Mesothelial cell of epicardium (in vitro differentiated cells): Measurements from ENCODE around the gene ANKRD13D. TPM values are rescaled to one million over a fixed set of nuclear protein-coding genes. Genes with fewer than 3 reads are reported as not detected.

Experiments
- DNase-seq, 2 experiments: peaks; one replicate each; pipeline ENCODE4 v3.0.0; 2021; ENCODE audit warnings: low spot score in 2 of 2; ENCODE audit not compliant: unreplicated experiment in 2 of 2
- H3K27ac Mint-ChIP-seq: 2 replicates; pipeline ENCODE4 v1.8.0; 2021; ENCODE audit warnings: mixed read lengths
- H3K27me3 Mint-ChIP-seq: 2 replicates; pipeline ENCODE4 v1.8.0; 2021; ENCODE audit warnings: low read depth, mixed read lengths
- H3K36me3 Mint-ChIP-seq: 2 replicates; pipeline ENCODE4 v1.8.0; 2021; ENCODE audit warnings: mixed read lengths
- H3K4me1 Mint-ChIP-seq: 2 replicates; pipeline ENCODE4 v1.8.0; 2021; ENCODE audit warnings: mixed read lengths
- H3K4me3 Mint-ChIP-seq: 2 replicates; pipeline ENCODE4 v1.8.0; 2021; ENCODE audit warnings: mild to moderate bottlenecking, moderate library complexity, mixed read lengths
- H3K9me3 Mint-ChIP-seq: 2 replicates; pipeline ENCODE4 v1.8.0; 2021; ENCODE audit warnings: mixed read lengths
- CTCF ChIP-seq: fragments of 200-600 bp; sonication (generic); IDR thresholded peaks from one replicate; pipeline ENCODE4 v1.5.0; 2021; ENCODE audit warnings: antibody characterized with exemption; ENCODE audit not compliant: unreplicated experiment
- total RNA-seq: library from RNA; stranded (reverse); gene quantifications from 3 replicates; pipeline ENCODE4 v1.2.1, GENCODE V29; 2021

The ANKRD13D gene
- total RNA-seq, 1 donor from 2014 or later: 76.5 TPM

- no peaks in the 10 kb centered on the region for H3K4me1 Mint-ChIP-seq
- no peaks in the 10 kb centered on the region for H3K27me3 Mint-ChIP-seq
- H3K4me3 Mint-ChIP-seq: no peak overlapping the region
- no peak overlapping the region for H3K27ac Mint-ChIP-seq
- no peak for TF ChIP-seq CTCF
- H3K9me3 Mint-ChIP-seq: no peaks in the 10 kb centered on the region
- peaks cover 8% of the 10 kb centered on the region for H3K36me3 Mint-ChIP-seq
- no peak for DNase-seq
These were observed 7.5 kb upstream of the ANKRD13D start for GRCh38 chr11:67281552-67282150.

- H3K27me3 Mint-ChIP-seq: no peaks in the 10 kb centered on the region
- no peak for TF ChIP-seq CTCF
- H3K36me3 Mint-ChIP-seq: peaks cover 8% of the 10 kb centered on the region
- H3K4me1 Mint-ChIP-seq: peaks cover 3% of the 10 kb centered on the region
- no peak for DNase-seq
- H3K9me3 Mint-ChIP-seq: no peaks in the 10 kb centered on the region
- no peak overlapping the region for H3K27ac Mint-ChIP-seq
- no peak overlapping the region for H3K4me3 Mint-ChIP-seq
These were observed 6.8 kb upstream of the ANKRD13D start for GRCh38 chr11:67282155-67282875.

- DNase-seq: no peak
- no peaks in the 10 kb centered on the region for H3K27me3 Mint-ChIP-seq
- no peak for TF ChIP-seq CTCF
- H3K9me3 Mint-ChIP-seq: no peaks in the 10 kb centered on the region
- no peak overlapping the region for H3K4me3 Mint-ChIP-seq
- H3K4me1 Mint-ChIP-seq: peaks cover 9% of the 10 kb centered on the region
- peaks cover 8% of the 10 kb centered on the region for H3K36me3 Mint-ChIP-seq
- no peak overlapping the region for H3K27ac Mint-ChIP-seq
These were observed 6.2 kb upstream of the ANKRD13D start for GRCh38 chr11:67282876-67283371.

GRCh38 chr11:67283481-67283963 lies 5.6 kb upstream of the ANKRD13D start:
- Mint-ChIP-seq H3K36me3 (peaks cover 8% of the 10 kb centered on the region), H3K9me3 (no peaks in the 10 kb centered on the region)
- no peak for TF ChIP-seq CTCF

GRCh38 chr11:67284811-67285540 lies 4.1 kb upstream of the ANKRD13D start:
- no peaks in the 10 kb centered on the region for H3K27me3 Mint-ChIP-seq
- H3K4me1 Mint-ChIP-seq: peaks cover 16% of the 10 kb centered on the region
- peak overlapping the region; percentile 30 for H3K27ac Mint-ChIP-seq
- no peaks in the 10 kb centered on the region for H3K9me3 Mint-ChIP-seq
- H3K36me3 Mint-ChIP-seq: peaks cover 3% of the 10 kb centered on the region
- no peak for DNase-seq
- no peak for TF ChIP-seq CTCF
- no peak overlapping the region for H3K4me3 Mint-ChIP-seq

More at GRCh38 chr11:67283481-67283963, 5.6 kb upstream of the ANKRD13D start:
- Mint-ChIP-seq H3K27ac (no peak overlapping the region), H3K27me3 (no peaks in the 10 kb centered on the region), H3K4me1 (peaks cover 11% of the 10 kb centered on the region), H3K4me3 (no peak overlapping the region)
- no peak for DNase-seq
